GM19025 (cell line): ENCODE measurements around the gene ODAD4.

Experiments
- ATAC-seq: cut with Tn5 transposase; IDR thresholded peaks from one replicate; pipeline ENCODE4 v1.9.1; 2021; ENCODE audit warnings: mild to moderate bottlenecking, low read depth, moderate library complexity; ENCODE audit not compliant: unreplicated experiment

The ODAD4 gene, protein sequence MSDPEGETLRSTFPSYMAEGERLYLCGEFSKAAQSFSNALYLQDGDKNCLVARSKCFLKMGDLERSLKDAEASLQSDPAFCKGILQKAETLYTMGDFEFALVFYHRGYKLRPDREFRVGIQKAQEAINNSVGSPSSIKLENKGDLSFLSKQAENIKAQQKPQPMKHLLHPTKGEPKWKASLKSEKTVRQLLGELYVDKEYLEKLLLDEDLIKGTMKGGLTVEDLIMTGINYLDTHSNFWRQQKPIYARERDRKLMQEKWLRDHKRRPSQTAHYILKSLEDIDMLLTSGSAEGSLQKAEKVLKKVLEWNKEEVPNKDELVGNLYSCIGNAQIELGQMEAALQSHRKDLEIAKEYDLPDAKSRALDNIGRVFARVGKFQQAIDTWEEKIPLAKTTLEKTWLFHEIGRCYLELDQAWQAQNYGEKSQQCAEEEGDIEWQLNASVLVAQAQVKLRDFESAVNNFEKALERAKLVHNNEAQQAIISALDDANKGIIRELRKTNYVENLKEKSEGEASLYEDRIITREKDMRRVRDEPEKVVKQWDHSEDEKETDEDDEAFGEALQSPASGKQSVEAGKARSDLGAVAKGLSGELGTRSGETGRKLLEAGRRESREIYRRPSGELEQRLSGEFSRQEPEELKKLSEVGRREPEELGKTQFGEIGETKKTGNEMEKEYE

GRCh38 chr17:41930009-41930832 is at the start of gene ODAD4:
Gene ODAD4 (plus strand): TSS chr17:41930617. CDS start chr17:41930724, 107 bp downstream.
- peak; percentile 96 for ATAC-seq

- ATAC-seq: no peak
Measured at GRCh38 chr17:41882756-41883155, 47.7 kb upstream of the ODAD4 start.

DNA sequence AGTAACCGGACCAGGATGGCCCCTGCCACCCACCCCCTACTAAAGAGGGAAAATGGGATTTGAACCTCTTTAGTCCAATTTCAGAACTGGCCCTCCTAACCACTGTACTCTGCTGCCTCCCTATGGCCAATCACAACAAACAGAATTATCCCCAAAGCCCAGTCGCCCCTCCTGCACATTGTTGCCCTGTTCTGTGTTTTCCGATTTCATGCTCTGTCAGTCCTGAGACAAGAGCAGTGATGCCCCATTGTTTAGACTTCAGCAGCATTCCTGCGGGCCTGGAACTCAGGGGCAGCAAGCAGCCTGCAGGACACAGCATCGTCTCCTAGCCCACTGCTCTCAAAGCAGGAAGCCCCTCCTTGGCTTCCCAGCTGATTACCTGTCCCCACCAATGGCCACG is 44.7 kb upstream of the ODAD4 start:
- ATAC-seq: no peak

GRCh38 chr17:41888332-41888965 is 42.0 kb upstream of the ODAD4 start:
- ATAC-seq: no peak

DNA sequence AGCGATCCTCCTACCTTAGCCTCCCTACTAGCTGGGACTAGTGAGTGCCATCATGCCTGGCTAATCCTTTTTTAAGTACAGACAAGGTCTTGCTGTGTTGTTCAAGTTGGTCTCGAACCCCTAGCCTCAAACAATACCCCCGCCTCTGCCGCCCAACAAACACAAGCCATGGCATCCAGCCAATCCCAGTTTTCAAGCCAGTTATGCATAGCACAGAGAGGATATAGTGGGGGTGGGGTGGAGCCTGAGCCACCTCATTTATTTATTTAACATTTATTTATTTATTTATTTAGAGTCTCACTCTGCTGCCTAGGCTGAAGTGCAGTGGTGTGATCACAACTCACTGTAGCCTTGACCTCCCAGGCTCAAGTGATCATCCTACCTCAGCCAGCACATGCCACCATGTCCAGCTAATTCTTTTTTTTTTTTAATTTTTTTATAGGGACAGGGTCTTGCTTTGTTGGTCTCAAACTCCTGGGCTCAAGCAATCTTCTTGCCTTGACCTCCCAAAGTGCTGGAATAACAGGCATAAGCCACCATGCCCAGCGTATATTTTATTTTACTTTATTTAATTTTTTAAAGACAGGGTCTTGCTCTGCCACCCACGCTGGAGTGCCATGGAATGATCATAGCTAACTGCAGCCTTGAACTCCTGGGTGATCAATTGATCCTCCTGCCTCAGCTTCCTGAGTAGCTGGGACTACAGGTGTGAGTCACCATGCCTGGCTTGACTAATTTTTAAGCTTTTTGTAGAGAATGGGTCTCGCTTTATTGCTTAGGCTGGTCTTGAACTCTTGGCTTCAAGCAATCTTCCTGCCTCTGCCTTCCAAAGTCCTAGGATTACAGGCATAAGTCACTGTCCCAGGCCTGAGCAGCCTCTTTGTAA is 39.0 kb upstream of the ODAD4 start:
- ATAC-seq: no peak

GRCh38 chr17:41892021-41892376 is 38.4 kb upstream of the ODAD4 start:
- no peak for ATAC-seq

DNA sequence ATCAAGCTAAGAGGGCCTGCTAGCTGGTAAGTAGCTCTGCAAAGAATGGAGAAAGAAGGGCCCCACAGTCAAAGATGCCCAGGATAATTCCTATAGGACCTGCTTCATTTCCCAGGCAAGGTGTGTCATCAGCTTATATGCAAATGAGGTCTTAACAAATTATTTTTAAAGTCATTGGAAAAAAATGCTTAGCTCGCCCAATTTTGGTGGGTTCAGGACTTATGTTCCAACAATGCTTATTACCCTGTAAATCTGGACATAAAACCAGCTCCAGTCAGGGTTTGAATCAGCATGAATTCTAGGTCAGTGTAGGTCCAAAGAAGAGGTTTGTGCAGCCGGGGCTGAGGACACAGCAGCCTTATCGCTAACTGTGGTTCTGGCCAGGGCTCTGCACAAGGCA is 37.0 kb upstream of the ODAD4 start:
- no peak for ATAC-seq

DNA sequence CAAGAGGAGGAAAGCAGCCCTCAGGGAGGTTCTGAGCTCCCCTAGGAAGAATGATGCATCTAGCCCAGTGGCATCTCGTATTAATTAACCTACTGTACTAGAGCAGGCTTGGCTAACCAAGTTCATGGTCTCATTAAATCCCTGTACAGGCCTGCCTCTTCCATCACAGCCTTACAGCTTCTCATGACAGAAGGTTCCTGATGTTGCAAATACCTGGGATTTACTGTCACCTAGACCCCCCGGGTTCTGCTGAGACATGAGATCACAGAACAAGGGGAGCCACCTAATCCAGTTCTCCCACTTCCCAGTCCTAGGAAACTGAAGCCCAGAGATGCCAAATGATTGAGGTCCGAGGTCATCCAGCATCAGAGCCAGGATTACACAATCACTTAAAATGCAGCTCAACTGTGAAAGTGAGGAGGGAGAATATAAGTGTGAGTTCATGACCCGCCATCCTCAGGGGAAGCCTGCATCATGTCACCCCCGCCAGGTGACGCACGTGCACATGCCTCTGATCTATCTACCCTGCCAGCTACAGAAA is 35.6 kb upstream of the ODAD4 start:
- ATAC-seq: no peak

DNA sequence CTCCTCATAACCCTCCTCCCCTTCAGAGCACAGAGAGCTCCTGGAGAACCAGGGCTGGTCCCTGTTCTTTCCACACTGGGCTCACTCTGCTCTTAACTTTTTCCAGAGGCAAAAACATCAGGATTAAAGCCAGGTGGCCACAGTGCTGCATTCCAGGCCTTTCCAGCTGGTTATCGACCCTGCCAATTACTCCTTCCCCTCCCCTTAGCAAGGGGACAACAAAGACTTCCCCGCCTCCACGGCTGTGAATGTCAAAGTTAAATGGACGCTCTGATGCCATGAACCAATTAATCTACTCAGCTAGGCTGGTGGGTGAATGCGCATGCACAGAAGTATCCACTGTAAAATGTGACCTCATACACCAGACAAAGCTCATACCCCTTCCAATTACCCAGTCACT is 34.8 kb upstream of the ODAD4 start:
- no peak for ATAC-seq

GRCh38 chr17:41896726-41897125 is 33.7 kb upstream of the ODAD4 start:
- no peak for ATAC-seq

GRCh38 chr17:41901646-41902045 is 28.8 kb upstream of the ODAD4 start:
- no peak for ATAC-seq

DNA sequence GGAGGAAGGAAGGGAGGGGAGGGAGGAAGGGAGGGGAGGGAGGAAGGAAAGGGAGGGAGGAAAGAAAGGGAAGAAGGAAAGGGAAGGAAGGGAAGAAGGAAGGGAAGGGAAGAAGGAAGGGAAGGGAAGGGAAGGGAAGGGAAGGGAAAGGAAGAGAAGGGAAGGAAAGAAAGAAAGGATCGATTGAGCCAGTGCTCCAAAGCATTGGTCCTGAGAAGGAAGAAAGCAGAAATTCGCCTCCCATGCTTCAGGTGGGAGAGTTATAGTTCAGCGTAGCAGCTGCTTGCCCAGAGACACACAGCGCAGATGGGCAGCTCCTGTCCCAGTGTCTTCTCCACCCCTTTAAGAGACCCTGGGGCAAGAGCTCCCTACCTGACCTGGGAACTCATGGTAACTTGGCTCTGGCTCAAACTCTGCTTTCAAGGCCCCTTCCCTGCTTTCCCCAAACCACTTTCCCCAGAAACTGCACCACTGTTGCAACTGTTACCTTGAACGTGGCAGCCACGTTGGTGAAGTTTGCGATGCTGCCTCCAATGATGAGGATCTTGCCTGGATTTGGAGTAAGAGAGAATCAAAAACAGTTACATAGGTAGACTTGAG is 26.1 kb upstream of the ODAD4 start:
- ATAC-seq: no peak

DNA sequence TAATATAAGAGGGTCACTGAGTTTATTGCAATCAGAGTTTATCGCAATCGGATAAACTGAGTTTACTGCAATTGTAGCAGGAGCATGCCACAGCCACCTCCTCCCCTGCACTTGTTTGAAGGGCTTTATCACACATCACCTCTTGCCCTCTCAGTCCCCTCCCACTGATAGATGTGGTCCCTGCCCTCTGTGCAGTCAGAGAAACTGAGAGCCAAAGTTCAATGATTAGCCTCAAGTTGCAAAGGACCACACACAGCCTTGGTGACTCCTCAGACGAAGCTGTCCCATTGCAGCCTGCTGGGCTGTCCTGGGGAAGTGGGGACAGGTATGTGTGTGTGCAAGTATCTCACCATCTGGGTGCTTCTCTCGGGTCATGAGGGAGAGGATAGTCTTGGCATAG is 25.2 kb upstream of the ODAD4 start:
- ATAC-seq: no peak

- no peak for ATAC-seq
Measured at GRCh38 chr17:41906465-41907184, 23.8 kb upstream of the ODAD4 start.

- ATAC-seq: no peak
Measured at GRCh38 chr17:41907185-41907556, 23.2 kb upstream of the ODAD4 start.

- no peak for ATAC-seq
Measured at GRCh38 chr17:41907633-41908539, 22.5 kb upstream of the ODAD4 start.

- no peak for ATAC-seq
Measured at GRCh38 chr17:41909088-41909487, 21.3 kb upstream of the ODAD4 start.
